PC-3 (cell line): ENCODE results near the gene TNS3. TPM values are rescaled to one million over a fixed set of nuclear protein-coding genes. Genes with fewer than 3 reads are reported as not detected.

Experiments
- ATAC-seq: fragments of 200-7000 bp; cut with Tn5 transposase; 2 replicates; pipeline ENCODE4 v1.9.1; 2020; ENCODE audit warnings: mild to moderate bottlenecking, moderate library complexity
- BruUV-seq: library from RNA; stranded (reverse); fragments of 400-500 nt; replicated peaks from 2 replicates; lab custom pipeline; 2021; lab: Mats Ljungman, UMichigan
- CTCF ChIA-PET: fragments of 300-600 bp; sonication (Branson Sonifier 250); formaldehyde crosslinking; loops from one replicate; lab custom pipeline; 2022; ENCODE audit warnings: antibody characterized with exemption; lab: Charles Lee
- POLR2A ChIA-PET: fragments of 300-600 bp; sonication (Branson Sonifier 250); formaldehyde crosslinking; loops from one replicate; lab custom pipeline; 2022; ENCODE audit warnings: antibody characterized with exemption; ENCODE audit not compliant: unreplicated experiment; lab: Charles Lee
- DNase-seq: peaks from one replicate; pipeline ENCODE4 v3.0.0-alpha.2; 2015
- H2AFZ ChIP-seq: fragments of 300-600 bp; sonication (generic); 2 replicates; pipeline ENCODE4 v1.6.0; 2016; ENCODE audit warnings: antibody characterized with exemption, low read length
- H3F3A ChIP-seq: fragments of 300-600 bp; sonication (generic); one replicate; pipeline ENCODE4 v1.6.0; 2017; ENCODE audit warnings: antibody characterized with exemption, low read length, control low read depth, mild to moderate bottlenecking; ENCODE audit not compliant: unreplicated experiment
- H3K27ac ChIP-seq: fragments of 300-600 bp; sonication (generic); 2 replicates; pipeline ENCODE4 v1.5.1; 2016; ENCODE audit warnings: mild to moderate bottlenecking, low read length
- H3K27me3 ChIP-seq: fragments of 300-600 bp; sonication (generic); 2 replicates; pipeline ENCODE4 v1.6.1; 2016; ENCODE audit warnings: low read length, mixed read lengths
- H3K36me3 ChIP-seq: fragments of 300-600 bp; sonication (generic); 2 replicates; pipeline ENCODE4 v1.6.1; 2016; ENCODE audit warnings: low read depth, mixed run types, low read length, mixed read lengths
- H3K4me1 ChIP-seq: fragments of 300-600 bp; sonication (generic); 2 replicates; pipeline ENCODE4 v1.5.1; 2016; ENCODE audit warnings: low read length; ENCODE audit not compliant: insufficient read depth
- H3K4me2 ChIP-seq: fragments of 300-600 bp; sonication (generic); 2 replicates; pipeline ENCODE4 v1.6.0; 2016; ENCODE audit warnings: low read length
- H3K4me3 ChIP-seq: fragments of 300-600 bp; sonication (generic); 2 replicates; pipeline ENCODE4 v1.5.1; 2016; ENCODE audit warnings: mild to moderate bottlenecking, low read length, mixed read lengths
- H3K79me2 ChIP-seq: fragments of 300-600 bp; sonication (generic); 2 replicates; pipeline ENCODE4 v1.6.1; 2017; ENCODE audit warnings: low read length, mixed read lengths
- H3K9ac ChIP-seq: fragments of 300-600 bp; sonication (generic); 2 replicates; pipeline ENCODE4 v1.6.0; 2016; ENCODE audit warnings: mild to moderate bottlenecking, low read length
- H3K9me2 ChIP-seq: fragments of 300-600 bp; sonication (generic); replicated peaks from 2 replicates; pipeline ENCODE4 v1.6.1; 2016; ENCODE audit warnings: mixed run types, low read length, mixed read lengths
- H3K9me3 ChIP-seq: fragments of 300-600 bp; sonication (generic); 2 replicates; pipeline ENCODE4 v1.6.1; 2016; ENCODE audit warnings: low read length, mixed read lengths
- H4K20me1 ChIP-seq: fragments of 300-600 bp; sonication (generic); 2 replicates; pipeline ENCODE4 v1.6.1; 2016; ENCODE audit warnings: low read length, mixed read lengths
- EZH2 ChIP-seq: fragments of 300-600 bp; sonication (generic); IDR thresholded peaks from one replicate; pipeline ENCODE4 v1.6.1; 2017; ENCODE audit warnings: antibody characterized with exemption, mild to moderate bottlenecking, low read length; ENCODE audit not compliant: unreplicated experiment
- EZH2phosphoT487 ChIP-seq: fragments of 300-600 bp; sonication (generic); IDR thresholded peaks from 2 replicates; pipeline ENCODE4 v1.6.1; 2018; ENCODE audit warnings: mild to moderate bottlenecking, antibody characterized with exemption, low read length, borderline replicate concordance
- intact Hi-C: fragments of 100-400 bp; cut with micrococcal nuclease; formaldehyde crosslinking; loops from 2 replicates; pipeline ENCODE4 v1.9.0; 2023
- total RNA-seq: library from RNA; depleted of rRNA; stranded (reverse); fragments of >200 nt; gene quantifications from 2 replicates; pipeline ENCODE4 v1.2.3, GENCODE V29; 2014
- TF ChIP-seq, protein P1 (sequence below): fragments of 300-600 bp; sonication (generic); conservative IDR thresholded peaks from 2 replicates; pipeline ENCODE4 v1.5.1; 2017; ENCODE audit warnings: antibody characterized with exemption, low read depth, mild to moderate bottlenecking, low read length

TNS3 gene
- total RNA-seq, 1 experiment from 2014 or later, result 72.3 TPM

DNA sequence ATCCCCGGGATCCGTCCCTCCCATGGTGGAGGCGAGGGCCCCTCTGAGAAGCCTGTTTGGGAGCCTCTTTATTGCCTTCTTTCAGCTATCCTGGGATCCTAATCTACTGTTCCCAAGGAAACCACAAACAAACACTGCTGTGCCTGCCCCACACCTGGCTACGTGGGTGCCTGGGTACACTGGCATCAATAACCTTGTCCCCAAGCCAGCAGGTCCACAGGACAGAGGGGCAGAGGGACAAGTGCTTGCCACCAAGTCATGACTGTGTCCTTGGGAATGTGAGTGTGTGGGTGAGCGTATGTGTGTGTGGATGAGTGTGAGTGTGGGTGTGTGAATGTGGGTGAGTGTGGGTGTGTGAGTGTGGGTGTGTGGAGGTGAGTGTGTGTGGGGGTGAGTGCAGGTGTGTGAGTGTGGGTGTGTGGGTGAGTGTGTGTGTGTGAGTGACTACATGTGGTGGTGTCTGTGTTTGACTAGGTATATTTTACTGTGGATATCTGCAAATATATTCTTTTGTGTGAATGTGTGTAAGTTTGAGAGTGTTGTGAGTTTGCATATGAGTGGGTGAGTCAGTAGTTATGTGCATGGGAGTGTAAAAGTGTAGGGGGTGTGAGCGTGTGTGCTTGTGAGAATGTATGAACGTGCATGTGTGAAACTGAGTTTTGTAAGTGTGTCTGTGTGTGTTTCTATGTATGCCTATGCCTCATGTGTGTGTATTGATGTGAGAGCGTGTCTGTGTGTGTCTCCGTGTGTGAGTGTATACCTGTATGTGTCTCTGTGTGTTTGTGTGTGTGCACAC lies 96.1 kb downstream of the TNS3 start:
- Histone ChIP-seq H3K9ac (no peak overlapping the region), H3K9me2 (no peaks in the 10 kb centered on the region), H3F3A (peaks cover 5% of the 10 kb centered on the region), H3K4me2 (no peak overlapping the region), H3K79me2 (peaks cover 93% of the 10 kb centered on the region), H3K27me3 (no peaks in the 10 kb centered on the region), H3K27ac (no peak overlapping the region), H4K20me1 (peaks cover 5% of the 10 kb centered on the region; the same call in 1 of the 2 replicates), H3K36me3 (0 out of 2 replicates have a peak, but pooled peaks cover 8% of the 10 kb centered on the region), H3K4me1 (peaks cover 32% of the 10 kb centered on the region), H2AFZ (no peak overlapping the region), H3K9me3 (no peaks in the 10 kb centered on the region), H3K4me3 (no peak overlapping the region)
- ChIA-PET CTCF (no interaction called here), POLR2A (no interaction called here)
- peak; percentile 33 for DNase-seq
- ATAC-seq, result peak; percentile 23; the same call in 1 of the 2 replicates
- no TSS peak for BruUV-seq
- intact Hi-C loops, result no loop called here
- no peak for TF ChIP-seq EZH2
- no peak for TF ChIP-seq EZH2phosphoT487
- TF ChIP-seq, protein P1, sequence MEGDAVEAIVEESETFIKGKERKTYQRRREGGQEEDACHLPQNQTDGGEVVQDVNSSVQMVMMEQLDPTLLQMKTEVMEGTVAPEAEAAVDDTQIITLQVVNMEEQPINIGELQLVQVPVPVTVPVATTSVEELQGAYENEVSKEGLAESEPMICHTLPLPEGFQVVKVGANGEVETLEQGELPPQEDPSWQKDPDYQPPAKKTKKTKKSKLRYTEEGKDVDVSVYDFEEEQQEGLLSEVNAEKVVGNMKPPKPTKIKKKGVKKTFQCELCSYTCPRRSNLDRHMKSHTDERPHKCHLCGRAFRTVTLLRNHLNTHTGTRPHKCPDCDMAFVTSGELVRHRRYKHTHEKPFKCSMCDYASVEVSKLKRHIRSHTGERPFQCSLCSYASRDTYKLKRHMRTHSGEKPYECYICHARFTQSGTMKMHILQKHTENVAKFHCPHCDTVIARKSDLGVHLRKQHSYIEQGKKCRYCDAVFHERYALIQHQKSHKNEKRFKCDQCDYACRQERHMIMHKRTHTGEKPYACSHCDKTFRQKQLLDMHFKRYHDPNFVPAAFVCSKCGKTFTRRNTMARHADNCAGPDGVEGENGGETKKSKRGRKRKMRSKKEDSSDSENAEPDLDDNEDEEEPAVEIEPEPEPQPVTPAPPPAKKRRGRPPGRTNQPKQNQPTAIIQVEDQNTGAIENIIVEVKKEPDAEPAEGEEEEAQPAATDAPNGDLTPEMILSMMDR, result no peak

- Histone ChIP-seq H3K4me3 (no peak overlapping the region), H3K9ac (no peak overlapping the region), H4K20me1 (peaks cover 5% of the 10 kb centered on the region; the same call in 1 of the 2 replicates), H3K27me3 (no peaks in the 10 kb centered on the region), H3K4me2 (no peak overlapping the region), H3K9me2 (no peaks in the 10 kb centered on the region), H3K79me2 (peaks cover 93% of the 10 kb centered on the region), H3K36me3 (peaks cover 8% of the 10 kb centered on the region; the same call in 1 of the 2 replicates), H3K9me3 (no peaks in the 10 kb centered on the region), H3K4me1 (peaks cover 32% of the 10 kb centered on the region), H2AFZ (no peak overlapping the region), H3K27ac (no peak overlapping the region; the same call in 1 of the 2 replicates), H3F3A (peaks cover 5% of the 10 kb centered on the region)
- TF ChIP-seq EZH2 (no peak), EZH2phosphoT487 (no peak)
- TF ChIP-seq, protein P1, result no peak
- ATAC-seq (no peak), DNase-seq (no peak)
- CTCF ChIA-PET, result no interaction called here
- intact Hi-C loops, result loop anchor here (5.0 kb wide), 1 partner anchor 218 kb away; no protein-coding TSS in a partner anchor
- BruUV-seq, result no TSS peak
- POLR2A ChIA-PET, result no interaction called here
Measured at GRCh38 chr7:47484923-47485639, 96.8 kb downstream of the TNS3 start.
